HG02588 (cell line): ENCODE measurements around the gene CRACR2B.

Experiments
- ATAC-seq: cut with Tn5 transposase; IDR thresholded peaks from one replicate; pipeline ENCODE4 v1.9.1; 2021; ENCODE audit warnings: mild to moderate bottlenecking, moderate library complexity; ENCODE audit not compliant: unreplicated experiment

Gene CRACR2B

DNA sequence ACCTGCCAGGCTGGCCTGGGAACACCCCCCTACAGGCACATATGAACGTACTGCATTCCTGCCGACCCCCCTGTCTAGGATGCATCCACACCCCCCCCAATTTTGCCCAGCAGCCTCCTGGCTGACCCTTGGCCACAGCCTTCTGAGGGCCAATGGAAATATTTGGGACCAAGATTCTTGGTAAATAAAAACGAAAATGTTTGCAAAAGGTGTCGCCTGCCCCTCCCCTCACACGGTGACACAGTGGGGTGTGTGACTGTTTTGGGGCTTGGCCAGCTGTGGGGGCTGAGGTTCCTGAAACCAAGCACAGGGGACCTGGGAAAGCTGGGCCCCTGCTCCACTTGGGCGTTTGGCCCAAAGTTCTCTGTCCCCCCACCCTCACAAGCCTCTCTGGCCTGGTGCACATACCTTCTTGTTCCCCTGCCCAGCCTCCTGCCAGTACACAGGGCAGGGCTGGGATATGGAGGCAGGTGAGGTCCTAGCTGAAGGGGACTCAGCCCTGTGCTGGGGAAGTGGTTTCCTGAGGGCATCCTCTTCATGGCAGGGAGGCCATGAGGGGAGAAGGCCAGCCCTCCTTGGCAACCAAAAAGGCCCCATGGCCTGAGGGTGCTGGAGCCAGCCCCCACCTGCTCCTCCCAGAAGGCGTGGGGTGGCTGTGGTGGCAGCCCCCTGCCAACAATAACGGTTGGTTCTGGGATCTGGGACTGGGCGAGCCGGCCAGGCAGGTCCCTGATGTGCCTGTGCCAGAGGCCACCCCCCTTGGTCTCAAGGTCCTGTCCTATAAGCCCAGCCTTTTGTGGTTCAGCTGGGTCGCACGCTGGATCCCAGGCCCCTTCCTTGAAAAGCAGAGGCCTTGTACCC lies 2.1 kb upstream of the CRACR2B start:
- ATAC-seq: no peak

DNA sequence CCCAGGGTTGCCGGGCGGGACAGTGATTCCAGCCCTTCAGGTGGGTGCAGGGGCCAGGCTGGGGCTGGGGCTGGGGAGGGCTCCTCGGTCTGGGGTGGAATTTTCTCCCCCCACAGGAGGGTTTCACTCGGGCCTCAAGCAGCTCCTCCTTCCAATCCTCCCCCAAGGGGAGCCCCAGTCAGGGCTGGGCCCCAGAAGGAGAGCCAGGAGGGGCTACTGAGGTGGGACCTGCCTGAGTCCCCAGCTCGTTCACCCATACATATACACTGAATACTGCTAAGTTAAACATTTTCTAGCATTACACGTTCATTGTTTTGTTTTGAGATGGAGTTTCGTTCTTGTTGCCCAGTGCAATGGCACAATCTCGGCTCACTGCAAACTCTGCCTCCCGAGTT lies 1.5 kb upstream of the CRACR2B start:
- ATAC-seq: no peak

DNA sequence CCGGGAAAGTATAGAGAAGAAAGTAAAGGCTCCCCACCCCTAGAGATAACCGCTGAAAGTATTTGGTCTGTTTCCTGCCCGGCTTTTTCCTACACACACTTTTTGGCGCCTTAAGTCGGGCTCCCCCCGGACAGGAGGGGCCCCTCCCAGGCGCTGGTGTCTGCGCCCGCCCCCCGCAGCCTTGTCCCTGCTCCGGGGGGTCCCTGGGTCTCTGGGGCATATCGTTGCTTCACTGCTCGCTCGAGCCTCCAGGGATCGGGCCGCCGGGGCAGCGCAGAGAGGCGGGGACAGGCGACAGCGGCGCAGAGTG lies 928 bp upstream of the CRACR2B start:
- ATAC-seq: no peak

DNA sequence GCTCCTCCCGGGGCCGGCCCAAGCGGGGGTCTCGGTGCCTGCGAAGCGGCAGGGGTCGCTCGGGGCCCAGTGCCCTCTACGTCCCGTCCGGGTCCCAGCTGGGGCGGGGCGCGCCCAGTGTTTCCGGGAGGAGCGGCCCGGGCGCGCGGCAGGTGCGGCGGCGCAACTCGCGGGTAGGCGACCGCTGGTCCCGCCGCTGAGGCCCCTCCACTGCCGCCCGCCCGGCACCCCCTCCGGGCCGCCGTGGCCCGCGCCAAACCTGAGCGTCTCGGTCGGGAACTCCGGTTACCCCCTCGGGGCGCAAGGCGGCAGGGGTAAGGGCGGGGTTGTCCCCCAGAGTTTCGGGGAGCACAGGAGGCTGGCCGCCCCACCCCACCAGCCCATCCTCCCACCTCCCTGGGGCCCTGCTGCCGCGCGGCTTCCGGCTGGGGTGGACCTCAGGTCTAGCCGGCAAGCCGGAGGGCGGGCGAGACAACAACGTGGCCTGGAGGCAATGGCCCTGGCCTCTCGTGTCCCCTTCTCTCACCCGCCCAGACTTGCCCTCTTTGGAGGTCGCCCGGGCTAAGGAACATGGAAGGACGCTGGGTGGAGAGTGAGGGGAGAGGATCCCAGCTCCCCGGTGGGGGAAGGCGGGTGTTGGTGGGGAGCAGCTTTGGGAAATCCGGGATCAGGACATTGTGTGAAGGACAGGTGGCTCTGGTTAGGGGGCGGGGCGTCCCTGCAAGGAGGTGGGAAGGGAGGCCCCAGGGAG lies 398 bp upstream of the CRACR2B start:
- peak; percentile 29 for ATAC-seq

DNA sequence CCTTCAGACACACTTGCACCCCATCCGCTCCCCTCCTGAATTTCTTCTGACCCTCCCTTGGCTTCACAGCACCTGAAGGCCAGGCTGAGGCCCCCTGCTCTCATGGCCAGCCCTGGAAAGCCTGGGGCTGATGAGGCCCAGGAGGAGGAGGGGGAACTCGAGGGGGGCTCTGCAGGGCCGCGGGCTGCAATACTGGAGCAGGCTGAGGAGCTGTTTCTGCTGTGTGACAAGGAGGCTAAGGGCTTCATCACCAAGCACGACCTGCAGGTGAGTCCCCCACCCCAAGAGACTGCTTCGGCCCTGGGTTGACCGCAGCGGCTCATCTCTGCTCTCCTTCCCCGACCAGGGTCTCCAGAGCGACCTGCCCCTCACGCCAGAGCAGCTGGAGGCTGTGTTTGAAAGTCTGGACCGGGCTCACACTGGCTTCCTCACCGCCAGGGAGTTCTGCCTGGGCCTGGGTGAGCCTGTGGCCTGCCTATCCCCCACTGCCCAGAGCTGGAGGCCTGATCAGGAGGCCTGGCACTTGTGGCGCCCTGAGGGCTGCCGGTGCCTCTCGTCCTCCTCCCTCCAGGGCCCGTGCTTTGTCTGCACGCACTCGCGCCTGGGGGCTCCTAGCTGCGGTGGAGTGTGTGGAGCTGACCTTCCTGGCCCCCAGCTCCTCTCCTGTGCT lies 922 bp downstream of the CRACR2B start:
- ATAC-seq: no peak

DNA sequence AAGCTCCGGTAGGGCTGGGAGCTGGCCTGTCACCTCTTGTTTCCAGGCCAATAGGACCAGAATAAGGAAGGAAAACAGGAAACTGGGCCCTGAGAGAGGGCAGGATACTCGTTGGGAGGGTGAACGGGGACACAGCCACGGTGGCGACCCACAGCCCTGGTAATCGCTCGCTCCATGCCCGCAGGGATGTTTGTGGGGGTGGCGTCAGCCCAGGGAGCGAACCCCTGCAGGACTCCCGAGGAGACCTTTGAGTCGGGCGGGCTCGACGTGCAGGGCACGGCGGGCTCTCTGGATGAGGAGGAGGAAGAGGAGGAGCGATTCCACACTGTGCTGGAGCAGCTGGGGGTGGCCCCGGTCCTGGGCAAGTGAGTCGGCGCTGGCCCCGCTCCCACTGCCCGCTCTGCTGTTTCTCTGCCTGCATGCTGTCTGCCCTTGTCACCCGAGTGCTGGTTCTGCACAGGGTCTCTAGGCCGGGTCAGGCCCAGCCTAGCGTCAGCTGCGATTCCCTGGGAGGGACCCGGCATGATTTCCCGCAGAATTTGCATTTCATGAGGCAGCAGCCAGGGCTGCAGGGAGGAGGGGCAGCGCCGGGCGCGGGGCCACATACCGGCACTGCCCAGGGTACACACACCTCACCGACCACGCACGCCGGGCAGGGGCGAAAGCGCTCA lies 1.6 kb downstream of the CRACR2B start:
- no peak for ATAC-seq

DNA sequence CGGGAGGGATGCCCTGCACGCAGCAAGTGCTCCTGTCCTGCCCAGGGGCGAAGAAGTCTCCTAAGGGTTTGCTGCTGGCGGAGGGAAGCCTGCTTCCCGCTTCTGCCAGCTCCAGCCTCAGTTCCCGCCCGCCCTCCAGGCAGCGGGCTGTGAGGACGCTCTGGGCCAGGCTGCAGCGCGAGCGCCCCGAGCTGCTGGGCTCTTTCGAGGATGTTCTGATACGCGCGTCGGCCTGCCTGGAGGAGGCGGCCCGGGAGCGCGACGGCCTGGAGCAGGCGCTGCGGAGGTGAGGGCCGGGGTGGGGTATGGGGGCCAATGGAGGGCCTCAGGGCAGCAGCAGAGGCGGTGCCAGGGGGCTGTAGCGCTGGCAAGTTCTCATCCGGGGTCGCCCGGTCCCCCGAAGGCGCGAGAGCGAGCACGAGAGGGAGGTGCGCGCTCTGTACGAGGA lies 2.2 kb downstream of the CRACR2B start:
- ATAC-seq: no peak

DNA sequence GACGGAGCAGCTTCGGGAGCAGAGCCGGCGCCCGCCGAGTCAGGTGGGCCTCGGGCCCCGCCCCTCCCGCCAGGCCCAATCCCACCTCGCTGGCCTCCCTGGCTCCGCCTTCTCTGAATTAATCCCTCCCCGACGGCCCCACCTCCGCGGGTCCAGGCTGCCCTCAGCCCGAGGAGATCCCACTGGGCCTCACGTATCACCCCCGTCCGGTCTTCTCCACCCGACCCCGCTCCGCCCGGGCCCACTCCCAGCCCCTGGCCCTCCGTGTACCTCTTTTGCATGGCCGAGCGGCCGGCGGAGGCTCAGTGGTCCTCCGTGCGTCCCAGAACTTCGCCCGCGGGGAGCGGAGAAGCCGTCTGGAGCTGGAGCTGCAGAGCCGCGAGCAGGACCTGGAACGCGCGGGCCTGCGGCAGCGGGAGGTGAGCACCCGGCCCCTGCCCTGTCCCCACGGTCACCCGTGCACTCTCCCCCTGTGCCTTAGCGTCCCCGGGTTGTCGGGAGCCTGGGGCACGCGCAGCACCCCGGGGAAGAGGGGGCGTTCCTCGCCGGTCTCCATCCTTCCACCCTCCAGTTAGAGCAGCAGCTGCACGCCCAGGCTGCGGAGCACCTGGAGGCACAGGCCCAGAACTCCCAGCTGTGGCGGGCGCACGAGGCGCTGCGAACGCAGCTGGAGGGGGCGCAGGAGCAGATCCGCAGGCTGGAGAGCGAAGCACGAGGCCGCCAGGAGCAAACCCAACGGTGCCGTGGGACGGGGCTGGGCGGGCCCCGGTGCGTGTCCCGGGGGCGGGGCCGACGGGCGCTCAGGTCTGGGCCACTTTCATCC lies 2.8 kb downstream of the CRACR2B start:
- peak; percentile 36 for ATAC-seq

DNA sequence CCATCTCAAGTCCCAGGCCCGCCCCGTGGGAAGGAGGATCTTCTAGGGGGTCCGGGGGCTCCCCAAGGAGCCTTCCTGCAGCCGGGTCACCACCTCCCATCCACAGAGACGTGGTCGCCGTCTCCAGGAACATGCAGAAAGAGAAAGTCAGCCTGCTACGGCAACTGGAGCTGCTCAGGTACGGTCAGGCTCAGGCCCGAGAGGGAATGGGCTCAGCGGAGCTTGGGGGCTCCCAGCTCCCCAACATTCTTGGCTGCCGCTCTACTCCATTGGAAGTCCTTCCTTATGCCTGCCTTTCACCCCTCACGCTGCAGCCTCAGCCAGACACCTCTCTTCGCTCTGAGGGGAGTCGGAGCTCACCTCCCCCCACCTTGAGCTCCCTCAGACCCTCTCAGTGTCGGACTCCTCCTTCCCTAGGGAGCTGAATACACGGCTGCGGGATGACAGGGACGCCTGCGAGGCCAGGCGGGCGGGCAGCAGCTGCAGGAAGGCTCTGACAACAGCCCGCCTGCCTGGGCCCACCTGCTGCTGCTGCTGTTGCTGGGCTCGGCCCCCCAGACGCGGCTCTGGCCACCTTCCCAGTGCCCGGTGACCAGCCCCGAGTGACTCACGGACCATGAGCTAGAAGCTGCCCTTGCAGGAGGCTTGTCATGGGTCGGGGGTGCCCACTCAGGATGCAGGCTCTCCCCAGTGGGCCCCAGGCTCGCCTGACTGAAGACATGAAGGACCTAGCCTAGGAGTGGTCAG lies 3.6 kb downstream of the CRACR2B start:
- no peak for ATAC-seq

DNA sequence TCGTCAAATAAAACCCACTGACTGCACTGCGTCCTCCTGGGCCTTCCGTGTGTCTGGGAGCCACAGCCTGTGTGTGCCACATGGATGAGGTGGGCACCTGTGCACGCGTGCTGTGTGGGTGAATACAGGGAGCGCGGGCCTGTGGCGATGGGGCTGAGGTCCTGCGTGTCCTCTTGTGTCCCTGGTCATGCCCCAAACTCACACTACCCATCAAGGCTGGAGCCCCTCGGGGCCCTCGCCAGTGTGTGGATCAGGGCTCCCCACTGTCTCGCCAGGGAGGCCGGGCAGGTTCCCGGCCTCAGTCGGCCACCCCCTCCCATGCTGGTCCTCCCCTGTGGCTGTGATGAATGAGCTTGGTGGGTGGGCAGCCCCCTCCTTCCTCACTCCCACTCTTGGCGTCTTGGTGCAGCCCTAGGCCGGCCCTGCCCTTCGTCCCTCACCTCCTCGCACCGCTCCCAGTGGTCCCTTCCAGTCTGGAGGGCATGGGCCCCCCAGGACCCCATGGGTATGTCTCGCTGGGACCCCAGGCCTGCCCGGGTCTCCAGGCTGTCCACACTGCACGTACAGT lies 4.3 kb downstream of the CRACR2B start:
- ATAC-seq: no peak

DNA sequence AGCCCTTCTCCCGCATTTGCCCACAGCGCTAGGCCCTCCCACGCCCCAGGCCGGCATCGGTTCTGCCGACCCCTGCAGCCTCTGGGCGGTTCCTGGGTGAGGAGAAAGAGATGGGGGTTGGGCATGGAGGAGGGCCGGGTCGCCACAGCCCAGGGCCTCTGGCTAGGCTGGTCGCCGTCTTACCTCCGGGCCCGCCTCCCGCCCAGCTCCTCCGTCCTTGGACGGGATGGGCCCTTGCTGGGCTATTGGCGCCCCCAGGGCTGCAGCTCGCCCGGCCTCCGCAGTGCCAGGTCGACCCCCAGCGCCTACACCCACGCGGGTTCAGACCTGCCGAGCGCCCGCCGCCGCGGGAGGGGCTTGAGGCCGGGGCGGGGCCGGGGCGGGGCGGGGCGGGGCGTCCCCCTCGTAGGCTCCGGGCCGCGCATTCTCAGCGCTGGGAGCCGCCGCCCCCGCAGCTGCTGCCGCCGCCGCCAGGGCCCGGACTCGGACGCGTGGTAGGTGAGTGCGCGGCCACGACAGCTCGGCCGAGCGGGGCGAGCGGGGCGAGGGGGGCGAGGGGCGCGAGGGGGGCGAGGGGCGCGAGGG lies 4.9 kb downstream of the CRACR2B start, which contains the start of gene CD151:
TSS of gene CD151 (plus strand) at position 424 of the 585 bp plus-strand sequence. CDS start 3,118 bp downstream, outside the sequence.
- peak; percentile 39 for ATAC-seq

DNA sequence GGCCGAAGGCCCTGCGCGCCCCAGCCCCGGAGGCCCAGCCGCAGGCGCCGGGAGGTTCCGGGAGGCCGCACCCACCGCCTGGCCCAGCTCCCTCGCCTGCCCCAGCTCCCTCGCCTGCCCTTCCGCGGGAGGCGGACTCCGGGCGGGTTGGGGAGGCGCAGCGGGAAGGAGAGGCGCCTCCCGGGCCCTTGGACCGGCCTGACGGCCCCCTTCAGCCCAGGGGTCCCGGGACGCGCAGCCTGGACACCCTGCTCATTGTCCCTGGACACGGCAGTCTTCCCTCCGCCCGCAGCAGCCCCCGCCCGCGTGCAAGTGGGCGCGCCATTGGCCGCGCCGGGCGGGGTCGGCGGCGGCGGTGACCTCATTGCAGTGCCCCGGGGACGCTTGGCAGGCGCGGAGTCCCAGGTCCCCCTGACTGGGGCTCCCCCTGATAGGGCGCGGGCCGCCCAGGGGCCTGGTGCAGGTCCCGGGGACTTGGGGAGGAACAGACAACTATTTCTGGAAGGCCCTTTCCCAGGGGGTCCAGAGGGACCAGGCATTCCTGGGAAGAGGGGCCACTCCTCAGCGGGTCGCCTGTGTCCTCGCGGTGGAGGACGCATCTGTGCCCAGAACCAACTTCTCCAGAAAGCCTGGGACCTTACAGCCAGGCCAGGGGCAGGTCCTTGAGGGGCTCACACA lies 5.5 kb downstream of the CRACR2B start:
- ATAC-seq: no peak

DNA sequence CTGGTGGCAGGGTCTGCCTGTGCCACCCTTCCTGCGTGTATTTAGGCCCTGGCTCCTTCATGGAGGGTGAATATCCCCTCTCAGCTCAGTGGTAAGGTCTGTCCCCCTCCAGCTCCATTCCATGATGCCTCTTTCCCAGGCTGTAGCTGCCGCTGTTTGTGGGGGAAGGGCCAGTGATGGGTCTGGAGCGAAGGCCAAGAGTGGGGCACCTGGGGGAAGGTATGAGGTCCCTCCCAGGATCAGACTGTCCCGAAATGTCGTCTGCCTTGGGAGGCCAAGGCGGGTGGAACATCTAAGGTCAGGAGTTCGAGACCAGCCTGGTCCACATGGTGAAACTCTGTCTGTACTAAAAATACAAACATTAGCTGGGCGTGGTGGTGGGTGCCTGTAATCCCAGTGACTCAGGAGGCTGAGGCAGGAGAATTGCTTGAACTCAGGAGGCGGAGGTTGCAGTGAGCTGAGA lies 6.2 kb downstream of the CRACR2B start:
- ATAC-seq: no peak

DNA sequence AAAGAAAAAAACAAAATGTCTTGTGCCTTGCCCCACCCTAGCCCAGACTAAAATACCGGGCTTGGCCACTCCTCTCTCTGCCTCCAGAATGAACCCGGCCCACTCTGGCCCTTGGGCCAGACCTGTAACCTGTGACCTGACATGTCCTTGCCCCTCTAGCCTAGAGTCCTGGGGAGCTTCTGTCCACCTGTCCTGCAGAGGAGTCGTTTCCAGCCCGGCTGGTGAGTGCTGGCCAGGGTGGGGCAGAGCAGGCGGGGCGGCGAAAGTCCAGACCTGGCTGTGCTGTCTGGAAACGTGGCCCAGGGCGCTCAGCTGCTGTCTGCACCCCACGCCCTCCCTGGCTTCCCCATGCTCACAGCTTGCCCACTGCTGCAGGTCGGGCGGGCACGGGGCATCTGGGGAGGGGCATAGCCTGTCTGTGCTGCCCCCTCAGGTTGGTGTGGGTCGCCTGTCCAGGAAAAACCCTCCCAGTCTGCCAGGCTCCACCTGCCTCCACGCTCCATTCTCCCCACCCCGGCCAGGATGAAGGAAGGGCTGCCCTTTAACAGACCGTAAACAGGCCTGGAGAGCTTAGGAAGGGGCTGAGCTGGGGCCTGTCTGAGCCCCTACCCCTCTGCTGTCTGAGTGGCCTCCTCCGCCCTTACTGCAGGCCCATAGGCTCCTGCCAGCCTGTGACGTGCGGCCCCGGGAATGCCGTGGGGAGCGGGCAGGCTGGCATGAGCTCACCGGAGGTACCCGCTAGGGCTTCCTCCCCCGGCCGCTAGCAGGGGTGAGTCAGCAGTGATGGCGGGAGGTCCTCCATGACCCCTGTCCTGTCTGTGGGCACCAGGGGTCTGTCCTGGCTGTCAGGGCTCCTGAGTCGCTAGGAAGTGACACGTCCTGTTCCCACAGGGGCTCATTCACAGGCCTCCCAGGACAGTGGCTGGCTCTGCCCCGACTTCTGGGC lies 6.9 kb downstream of the CRACR2B start:
- no peak for ATAC-seq

DNA sequence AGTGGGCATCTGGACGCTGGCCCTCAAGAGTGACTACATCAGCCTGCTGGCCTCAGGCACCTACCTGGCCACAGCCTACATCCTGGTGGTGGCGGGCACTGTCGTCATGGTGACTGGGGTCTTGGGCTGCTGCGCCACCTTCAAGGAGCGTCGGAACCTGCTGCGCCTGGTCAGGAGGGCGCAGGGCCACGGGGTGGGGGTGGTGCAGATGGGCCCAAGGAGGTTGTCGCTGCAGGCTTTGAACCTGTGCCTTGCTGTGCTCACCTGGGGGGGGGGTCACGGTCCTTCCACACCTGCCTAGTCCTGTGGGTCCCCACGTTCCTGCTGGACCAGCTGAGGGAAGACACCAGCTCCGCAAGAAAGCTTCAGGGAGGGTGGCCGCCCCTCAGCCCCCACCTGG lies 8.6 kb downstream of the CRACR2B start:
- ATAC-seq: no peak

DNA sequence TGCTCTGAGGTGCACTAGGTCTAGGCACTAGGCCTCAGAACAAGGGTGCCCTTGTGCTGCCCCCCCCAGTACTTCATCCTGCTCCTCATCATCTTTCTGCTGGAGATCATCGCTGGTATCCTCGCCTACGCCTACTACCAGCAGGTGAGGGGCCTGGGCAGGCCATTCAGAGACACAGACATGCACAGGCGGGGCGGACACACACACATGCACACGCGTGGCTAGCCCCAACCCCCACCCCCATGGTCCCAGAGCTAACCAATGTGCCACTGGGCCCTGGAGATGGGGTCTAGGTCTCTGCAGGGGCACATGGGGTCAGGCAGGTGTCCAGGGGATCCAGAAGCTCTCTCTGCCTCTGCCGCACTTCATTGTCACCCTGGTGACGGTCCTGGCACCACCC lies 9.0 kb downstream of the CRACR2B start:
- no peak for ATAC-seq
